Cerebellar cortex (tissue), 1 donor: ENCODE measurements around the gene RPL28.

Experiments
- DNase-seq: peaks from one replicate; pipeline ENCODE4 v3.0.0-alpha.2; 2015; ENCODE audit warnings: low spot score

RPL28 gene

DNA sequence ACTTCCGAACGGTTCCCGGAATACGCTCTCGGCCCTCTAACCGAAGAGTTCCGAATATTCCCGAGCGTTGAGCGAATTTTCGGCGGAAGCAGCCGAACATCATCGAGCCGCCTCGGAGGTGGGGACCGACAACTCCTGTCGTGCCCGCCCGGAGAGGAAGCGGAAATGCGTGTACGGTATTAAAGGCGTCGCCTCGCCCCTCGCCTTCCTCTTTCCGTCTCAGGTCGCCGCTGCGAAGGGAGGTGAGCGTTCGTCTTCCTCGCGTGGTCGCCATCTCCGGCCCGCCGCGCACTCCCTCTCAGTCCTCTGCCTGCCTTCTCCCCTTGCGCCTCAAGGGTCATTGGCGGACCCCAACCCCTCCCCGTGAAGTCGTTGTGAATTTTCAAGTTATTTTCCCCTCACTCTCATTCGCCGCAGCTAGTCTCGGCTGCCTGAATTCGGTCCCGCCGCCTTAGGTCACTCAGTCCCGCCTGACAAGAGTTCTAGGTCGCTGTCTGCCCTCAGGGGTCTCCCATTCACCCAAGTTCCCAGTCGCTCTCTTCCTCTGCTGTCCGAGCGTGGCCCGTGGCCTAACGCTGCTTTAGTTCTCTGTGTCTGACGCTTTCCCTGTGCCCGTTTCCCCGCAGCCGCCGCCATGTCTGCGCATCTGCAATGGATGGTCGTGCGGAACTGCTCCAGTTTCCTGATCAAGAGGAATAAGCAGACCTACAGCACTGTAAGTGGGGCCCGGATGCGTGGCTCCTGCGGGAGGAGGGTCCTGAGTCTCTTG is at the start of gene RPL28:
Gene RPL28, plus strand, starts transcription at position 209 of the 769 bp plus-strand sequence. Its CDS starts 426 bp downstream, at position 635.
- DNase-seq = peak; percentile 99

DNA sequence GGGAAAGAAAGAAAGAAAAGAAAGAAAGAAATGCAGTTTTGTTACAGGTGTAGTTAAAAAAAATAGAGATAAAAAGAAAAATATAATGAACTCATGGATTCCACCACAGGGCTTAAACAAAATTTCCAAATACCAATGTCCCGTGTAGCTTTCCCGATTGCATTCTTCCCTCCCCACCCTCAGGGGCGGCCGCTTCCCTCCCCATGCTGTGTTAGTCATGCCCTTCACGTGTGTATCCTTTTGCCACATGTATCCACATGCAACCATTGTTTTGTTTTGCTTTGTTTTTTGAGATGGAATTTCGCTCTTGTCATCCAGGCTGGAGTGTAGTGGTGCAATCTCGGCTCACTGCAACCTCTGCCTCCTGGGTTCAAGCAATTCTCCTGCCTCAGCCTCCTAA is 49.6 kb upstream of the RPL28 start:
- DNase-seq = no peak

DNA sequence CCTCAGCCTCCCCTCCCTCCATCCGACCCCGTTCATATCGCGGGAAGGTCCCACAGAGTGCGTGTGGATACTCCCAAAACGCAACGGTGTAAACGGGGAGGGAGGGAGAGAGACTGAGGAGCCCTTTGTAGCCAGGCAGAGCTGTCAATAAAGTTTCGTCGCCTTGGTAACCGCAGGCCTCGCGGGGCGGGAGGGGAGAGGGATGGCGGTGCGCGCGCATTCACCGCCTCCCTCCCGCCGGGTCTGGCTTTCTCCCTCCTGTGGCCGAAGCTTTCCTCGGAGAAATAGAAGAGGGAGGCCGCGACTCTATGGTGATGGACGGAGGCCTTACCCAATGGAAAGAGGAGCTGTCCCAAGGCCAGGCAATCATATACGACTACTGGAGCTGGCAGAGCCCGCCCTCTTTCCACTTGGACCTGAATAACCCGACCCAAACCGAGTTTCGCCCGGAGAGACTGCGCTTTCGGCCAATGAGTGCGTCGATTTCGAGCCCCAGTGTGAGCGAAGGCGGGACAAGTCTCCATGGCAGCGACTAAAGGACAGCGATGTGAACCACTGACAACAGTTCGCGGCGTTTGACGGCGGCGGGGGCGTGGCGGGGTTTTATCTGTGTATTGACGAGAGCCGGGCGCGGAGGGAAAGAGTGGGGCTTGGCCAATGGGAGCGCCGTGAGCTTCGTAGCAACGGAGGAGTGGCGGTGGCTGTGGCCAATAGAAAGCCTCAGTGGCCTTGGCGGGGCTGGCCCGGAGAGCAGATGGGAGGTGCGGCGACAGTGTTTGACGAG is 46.4 kb upstream of the RPL28 start, which contains the start of gene KMT5C:
Gene KMT5C, plus strand, starts transcription at position 772 of the 784 bp plus-strand sequence. CDS start 2,061 bp downstream, outside the sequence.
- DNase-seq = peak; percentile 100

DNA sequence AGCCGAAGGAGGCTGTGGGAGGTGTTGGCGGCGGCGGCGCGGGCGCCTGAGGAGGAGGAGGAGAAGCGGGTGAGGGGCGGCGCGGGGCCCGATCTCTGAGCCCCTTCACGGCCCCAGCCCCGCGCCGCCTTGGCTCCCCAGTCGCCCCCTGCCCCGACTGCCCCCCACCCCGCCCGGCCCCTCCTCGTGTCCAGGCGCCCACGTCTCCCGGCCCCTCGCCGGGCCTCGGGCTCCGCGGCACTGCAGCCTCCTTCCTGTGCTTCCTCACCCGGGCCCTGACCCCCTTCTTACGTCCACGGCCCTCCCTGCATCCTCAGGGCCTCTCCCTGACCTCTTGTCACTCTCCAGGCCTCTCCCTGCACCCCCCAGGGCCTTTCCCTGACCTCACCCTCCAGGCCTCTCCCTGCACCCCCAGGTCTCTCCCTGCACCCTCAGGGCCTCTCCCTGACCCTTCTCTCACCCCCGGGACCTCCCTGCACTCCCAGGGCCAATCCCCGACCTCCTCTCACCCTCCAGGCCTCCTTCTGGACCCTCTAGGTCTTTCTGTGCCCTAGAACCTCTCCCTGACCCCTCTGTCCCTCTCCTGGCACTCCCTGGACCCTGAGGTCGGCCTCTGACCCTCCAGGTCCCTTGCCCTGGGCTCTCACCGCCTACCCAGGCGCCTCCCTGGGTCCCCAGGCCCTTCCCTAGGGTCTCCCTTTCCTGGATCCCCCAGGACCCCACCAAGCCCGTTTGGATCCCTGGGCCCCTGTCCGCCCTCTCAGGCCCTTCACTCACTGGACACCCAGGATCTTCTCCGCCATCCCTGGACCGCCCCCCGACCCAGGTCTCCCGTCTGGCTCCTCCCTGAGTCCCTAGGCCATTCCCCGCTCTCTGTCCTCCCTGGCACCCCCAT is 45.6 kb upstream of the RPL28 start:
- no peak for DNase-seq

DNA sequence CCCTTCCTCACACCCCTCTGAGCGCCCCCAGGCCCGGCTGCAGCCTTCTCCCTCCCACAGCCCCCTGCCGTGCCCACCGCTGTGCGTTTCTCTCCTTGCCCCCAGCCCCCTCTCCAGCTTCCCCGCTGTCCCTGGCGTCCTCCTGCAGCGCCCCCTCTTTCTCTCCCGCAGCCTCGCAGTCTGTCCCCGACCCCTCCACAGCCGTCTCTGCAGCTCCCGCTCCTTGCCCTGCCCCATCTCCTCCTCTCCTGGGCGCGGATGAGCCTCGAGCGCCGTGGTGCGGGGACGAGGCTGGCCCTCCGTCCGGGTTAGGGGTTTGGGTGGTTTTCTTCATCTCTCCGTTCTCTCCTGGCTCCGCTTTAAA is 45.0 kb upstream of the RPL28 start:
- no peak for DNase-seq

DNA sequence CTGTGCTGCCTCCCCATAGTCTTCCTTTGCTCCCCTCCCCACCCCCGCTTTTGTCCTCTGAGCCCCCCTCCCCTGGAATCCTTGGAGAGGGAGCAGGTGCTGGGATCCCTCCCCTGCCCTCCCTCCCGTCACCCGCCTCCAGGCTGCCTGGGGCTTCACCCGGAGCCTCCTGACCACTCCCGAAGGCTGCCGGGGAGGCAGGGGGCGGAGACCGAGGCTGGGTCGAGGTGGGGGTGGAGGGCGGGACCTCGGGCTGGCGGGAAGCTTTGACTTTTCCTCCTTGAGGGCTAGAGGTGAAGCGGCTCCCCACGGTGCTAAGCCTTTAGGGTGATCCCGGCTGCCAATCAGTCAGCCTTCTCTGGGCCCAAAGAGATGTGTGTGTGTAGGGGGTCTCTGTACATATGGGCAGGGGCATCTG is 44.6 kb upstream of the RPL28 start:
- DNase-seq = peak; percentile 58

DNA sequence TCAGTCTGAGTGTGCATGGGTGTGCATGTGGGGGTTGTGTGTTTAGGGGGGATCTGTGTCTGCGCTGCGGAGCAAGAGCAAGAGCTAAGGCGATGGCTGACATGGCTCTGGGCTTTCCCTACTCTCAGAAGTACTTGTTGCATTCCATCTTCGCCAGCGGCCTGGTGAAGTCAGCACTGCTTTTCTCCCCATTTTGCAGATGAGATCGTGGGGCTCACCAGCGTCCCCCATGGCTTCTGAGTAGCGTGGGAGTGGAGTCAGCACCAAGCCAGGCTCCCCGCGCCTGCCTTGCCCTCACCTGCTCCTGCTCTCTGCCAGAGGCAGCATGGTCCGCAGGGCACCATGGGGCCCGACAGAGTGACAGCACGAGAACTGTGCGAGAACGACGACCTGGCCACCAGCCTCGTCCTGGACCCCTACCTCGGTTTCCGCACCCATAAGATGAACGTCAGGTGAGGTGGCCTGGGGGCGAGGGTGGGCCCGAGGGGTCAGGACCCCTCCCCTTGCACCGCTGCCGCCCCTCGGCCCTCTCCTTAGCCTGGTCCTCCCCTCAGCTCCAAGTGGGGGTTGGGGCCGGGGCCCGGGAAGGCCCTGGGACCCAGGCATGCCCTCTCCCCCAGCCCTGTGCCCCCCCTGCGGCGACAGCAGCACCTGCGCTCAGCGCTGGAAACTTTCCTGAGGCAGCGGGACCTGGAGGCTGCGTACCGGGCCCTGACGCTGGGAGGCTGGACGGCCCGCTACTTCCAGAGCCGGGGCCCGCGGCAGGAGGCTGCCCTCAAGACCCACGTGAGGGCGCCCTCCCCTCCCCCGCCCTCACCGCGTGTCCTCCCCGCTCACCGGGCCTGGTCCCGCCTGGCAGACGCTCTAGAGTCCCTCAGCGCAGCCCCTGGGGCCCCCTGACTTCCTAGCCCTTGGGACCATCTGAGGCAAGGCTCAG is 43.9 kb upstream of the RPL28 start:
- no peak for DNase-seq

DNA sequence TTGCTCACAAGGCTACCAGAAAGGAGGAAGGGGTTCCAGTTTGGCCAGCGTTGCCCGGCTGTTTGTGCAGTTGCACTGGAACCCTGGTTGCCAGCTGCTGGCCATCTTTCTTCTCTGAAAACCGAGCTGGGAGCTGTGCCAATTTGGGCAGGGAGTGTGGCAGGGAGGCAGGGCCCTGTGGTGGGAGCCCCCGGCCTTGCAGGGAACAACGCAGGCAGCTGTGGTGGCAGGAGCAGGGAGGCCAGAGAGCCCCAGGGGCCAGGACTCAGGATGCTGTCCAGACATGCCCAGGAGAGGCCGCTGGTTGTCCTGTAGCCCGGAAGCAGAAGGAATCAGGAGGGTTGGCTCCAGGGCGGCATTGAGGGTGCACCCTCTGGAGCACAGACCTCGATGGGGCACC is 41.3 kb upstream of the RPL28 start:
- DNase-seq = no peak

DNA sequence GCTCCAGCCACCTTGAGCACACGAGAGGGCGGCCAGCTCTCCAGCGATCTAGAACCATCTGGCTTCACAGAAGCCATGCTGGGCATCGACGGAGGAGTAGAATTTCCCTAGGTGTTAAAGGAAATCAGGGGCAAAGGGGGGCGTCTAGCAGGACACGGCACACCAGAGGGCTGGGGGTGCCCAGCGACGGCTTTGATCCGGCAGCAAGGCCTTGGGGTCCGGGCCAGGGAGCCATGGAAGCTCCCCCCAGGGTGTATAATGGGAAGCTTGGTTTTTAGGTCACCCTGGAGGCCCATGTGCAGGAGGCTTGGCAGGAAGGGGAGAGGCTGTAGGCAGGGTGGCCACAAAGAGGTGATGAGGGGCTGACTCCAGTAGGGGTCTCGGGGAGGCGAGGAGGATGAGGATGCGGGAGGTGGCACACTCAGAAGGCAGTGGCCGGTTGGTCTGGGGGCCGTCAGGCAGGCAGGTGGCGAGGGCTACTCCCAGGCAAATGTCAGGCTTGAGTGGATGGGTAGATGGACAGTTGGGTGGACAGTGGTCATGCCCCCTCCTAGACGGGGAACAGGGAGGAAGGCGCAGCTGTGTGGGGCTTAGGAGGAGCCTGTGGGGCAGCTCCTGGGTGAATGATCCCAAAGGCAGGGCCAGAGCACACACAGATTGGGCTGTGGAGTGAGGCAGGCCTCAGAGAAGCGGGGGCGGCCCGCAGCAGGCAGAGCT is 40.5 kb upstream of the RPL28 start:
- DNase-seq = no peak

DNA sequence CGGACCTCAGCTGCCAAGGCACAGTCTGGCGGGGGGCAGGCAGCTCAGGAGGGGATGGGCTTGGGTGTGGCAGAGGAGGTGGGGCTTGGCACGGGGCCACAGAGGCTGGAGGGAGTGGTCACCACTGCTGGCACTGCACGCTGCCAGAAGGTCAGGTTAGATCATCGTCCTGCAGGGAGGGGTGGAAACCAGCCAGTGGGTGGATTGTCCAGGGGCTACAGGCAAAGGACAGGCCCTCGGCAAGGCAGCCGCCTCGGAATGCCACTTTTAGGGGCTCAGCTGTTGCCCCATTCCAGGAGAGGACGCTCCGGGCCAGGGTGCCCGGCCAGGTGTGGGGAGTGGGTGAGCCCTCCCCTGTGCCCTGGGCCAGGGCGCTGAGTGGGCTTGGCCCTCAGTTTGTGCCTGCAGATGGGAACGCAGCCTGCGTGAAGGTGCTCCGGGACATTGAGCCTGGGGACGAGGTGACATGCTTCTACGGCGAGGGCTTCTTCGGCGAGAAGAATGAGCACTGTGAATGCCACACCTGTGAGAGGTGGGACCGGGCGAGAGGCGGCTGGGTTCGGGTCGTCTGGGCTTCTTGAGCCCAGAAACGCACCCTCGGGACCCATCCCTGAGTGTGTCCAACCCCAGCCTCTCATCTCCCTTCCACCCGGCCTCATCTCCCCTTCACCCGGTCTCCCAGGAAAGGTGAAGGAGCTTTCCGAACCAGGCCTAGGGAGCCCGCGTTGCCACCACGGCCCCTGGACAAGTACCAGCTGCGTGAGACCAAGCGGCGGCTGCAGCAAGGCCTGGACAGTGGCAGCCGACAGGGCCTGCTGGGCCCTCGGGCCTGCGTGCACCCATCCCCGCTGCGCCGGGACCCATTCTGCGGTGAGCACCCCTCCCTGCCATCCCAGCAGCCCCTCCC is 39.7 kb upstream of the RPL28 start:
- no peak for DNase-seq

DNA sequence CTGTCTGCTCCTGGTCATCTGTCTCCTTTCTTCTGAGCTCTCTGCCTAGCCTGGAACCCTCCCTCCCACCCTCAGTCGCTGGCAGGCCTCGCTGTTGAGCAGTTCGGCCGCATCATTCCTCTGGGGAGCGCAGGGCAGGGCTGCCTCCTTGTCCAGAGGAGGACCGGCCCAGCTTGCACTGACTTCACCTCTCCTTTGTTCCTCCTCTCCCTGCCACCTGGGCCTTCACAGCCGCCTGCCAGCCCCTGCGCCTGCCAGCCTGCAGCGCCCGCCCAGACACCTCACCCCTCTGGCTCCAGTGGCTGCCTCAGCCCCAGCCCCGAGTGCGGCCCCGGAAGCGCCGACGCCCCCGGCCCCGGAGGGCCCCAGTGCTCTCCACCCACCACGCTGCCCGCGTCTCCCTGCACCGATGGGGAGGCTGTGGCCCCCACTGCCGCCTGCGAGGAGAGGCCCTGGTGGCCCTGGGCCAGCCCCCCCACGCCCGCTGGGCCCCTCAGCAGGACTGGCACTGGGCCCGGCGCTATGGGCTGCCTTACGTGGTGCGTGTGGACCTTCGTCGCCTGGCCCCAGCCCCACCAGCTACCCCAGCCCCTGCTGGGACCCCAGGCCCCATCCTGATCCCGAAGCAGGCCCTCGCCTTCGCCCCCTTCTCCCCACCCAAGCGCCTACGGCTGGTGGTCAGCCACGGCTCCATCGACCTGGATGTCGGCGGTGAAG is 38.8 kb upstream of the RPL28 start:
- peak; percentile 33 for DNase-seq

DNA sequence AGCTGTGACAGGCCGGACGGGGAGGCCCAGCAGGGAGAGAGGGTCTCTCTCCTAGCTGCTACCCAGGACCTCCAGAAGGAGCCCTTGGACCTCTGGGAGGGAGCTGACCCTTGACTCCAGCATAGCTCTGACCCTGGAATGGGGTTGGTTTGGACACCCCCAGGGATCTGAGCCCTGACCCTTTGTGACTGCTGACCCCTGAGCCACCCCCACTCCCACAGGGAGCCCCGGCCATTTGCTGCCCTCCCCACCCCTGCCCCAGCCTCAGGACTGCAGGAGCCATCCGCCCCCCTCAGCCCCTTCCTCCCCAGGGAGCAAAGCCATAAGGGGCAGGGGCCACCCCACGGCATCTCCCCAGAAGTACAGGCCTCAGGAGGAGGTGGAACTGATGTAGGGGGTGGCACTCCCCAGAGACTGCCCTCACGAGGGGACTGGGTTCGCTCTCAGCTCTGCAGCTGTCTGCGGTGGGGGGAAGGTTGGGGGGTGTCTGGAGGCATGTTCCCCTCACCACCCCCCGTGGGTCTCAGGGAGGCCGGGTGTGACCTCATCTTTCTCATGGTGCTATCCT is 38.2 kb upstream of the RPL28 start:
- DNase-seq = no peak

DNA sequence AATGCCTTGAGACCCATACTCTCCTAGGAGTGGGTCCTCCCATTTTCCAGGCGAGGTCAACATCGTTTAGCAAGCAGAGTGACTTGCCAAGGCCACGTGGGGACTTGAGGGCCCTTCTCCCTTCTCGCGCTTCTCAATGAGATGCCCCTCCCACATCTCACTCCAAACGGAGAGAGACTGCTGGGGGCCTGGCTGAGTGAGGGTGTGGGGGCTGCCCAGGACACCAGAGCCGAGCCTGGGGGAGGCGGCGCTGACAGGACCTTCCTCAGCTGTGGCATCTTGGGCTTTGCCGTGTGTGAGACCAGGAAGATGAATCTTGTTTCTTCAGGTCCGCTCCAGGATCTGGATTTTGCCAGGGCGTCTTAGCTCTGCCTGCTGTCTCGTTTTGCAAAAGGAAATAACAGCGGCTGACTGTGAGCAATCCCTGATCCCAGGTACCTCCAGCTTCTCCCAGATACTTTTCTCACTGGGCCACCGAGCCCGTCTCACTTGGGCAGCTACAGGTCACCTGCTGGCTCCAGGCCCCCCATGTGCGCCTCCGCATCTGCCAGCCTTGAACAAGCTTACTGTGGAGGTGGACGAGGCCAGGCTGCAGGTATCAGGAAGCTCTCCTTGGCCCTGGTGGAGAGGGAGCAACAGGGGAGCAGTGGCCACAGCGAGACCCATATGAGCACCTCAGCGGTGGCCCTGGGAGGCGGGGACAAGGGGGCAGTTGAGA is 37.3 kb upstream of the RPL28 start:
- peak; percentile 58 for DNase-seq

DNA sequence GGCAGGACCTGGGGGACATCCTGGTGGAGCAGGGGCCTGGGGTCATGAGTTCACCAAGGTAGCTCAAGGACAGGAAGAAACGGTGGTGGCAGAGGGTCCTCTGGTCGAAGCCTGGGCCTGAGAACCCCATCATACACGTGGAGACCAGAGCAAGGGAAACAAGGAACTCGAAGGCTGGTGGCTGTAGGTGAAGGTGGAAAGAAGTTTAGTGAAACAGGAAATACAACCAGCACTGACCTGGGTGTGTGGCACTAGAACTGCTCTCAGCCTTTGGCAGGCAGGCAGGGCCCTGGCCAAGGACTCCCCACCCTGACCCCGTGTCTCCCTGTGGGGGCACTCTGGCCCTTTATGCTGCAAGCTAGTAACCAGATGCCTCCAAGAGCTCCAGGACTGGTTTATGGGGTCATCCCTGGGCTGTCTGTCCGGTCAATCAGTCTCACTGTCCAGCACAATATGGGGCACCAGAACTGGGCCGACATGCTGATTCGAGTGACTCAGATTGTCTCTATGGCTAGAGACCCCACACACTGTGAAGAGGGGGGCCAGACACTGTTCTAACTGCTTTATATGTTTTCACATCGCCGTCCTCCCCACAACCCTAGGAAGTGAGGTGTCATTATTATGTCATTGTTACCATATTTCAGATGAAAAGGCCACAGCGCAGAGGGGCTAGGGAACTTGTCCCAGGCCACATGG is 35.0 kb upstream of the RPL28 start:
- no peak for DNase-seq

DNA sequence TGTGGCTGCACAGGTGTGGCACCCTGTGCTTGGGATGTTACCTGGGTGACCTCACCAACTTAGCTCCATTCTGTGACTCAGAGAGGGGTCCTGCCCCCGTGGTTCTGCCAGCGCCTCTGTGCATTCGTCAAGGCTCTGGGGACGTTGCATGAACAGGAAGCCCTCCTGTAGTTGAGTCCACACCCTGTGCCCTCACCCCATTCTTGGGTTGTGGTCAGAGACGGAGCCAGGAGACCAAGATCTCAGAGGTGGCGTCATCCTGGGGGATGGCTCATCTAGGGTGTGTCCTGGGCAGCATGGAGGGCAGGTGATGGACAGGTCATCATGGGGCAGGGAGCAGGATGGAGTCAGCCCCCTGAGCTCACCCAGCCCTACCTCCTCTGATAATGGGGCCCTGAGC is 33.7 kb upstream of the RPL28 start:
- DNase-seq = no peak

DNA sequence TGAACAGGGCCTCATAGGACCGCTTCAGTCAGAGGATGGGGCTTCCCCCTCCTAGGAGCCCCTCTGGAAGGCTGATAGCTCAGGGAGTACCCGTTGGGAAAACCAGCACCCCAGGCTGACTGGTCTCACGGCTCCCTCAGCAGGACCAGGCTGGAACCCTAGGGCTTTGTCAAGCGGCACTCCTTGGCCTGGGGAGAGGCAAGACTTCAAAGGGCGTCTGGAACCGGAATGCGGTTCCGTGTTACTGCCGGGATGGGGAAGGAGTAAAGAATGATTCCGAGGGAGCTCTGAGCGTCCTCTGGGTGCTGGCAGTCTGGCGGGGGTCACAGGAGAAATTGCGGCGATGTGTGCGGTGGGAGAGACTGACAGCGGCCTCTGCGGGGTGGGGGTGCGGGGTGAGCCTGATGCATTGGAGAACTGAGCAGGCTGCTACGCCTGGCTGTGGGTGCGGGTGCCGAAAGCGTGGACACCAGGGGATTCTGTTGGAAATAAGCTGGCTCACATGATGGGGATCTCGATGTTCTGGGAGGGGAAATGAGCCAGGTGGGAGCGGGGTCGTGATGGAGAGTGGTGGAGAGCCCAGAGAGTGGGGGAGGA is 33.1 kb upstream of the RPL28 start:
- DNase-seq = no peak

DNA sequence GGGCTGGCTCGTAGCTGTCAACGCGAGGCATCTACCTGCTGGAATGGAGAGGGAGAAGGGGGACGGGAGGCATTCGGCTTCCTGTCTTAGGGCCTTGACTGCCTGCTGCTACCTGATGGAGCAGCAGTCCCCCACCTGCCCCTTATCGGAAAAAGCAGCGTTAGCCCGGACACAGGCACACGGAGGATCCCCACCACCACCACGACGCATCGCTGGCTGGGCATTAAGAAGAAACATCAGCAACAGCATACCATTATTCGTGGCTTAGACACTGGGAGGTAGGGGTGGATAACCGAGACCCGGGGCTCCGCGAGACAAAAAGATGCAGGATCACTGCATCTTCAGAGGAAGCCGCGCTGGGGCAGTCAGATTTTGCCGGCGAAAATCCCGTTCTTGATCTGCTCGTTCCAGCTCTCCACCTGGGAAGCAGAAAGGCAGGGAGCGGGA is 32.4 kb upstream of the RPL28 start:
- no peak for DNase-seq
